Posterior cingulate gyrus (tissue), 11 donors: Measurements from ENCODE around the gene TDRD6.
"Not testable (repeated sequence)": the region's sequence is repeated elsewhere in the genome, so short reads cannot be mapped to it uniquely, and the experiment has no call there.

Experiments used
- DNase-seq, 10 donors: peaks; one replicate each; pipeline versions ENCODE4 v3.0.0 to v3.0.0-alpha.2; 2020 to 2021; ENCODE audit warnings: mixed read lengths in 3 of 10
- intact Hi-C: fragments of 100-400 bp; cut with DNase I; formaldehyde crosslinking; loops from one replicate; pipeline ENCODE4 v1.15.1; 2023

Gene TDRD6

DNA sequence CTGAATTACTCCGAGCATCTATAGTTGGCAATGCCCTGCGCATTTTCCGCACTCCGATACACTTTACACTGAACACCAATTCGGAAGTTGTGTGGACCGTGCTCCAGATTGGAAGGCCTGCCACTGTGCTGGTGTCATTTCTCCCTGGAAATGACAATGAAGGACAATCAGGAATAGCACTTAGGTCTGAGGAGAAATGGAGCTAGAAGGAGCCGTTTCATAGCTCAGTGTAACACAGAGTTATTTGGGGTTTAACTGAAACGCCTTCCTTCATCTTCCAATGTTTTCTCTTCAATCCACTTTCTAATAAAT, 48.0 kb downstream of the TDRD6 start:
- DNase-seq, result peak in 1 of 10 donors; percentile 9

DNA sequence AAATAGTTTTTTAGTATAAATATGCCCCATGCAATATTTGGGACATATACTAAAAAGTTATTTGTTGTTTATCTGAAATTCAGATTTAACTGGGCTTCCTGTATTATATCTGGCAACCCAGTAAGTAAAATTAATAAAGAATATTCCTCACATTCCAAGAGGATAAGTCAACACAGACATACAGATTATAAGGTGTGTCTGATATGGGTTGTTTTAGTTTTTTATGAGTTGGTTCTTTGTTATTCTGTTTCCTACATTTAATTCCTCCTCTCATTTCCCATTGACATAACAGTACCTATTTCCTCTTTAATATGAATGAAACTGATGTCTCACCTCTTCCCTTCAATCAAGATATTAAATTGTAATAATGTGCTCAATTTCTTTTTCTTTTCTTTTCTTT, 49.2 kb downstream of the TDRD6 start:
- intact Hi-C loops, result no loop called here
- no peak for DNase-seq

More for the DNA sequence above, 48.0 kb downstream of the TDRD6 start:
- intact Hi-C loops, result no loop called here

DNA sequence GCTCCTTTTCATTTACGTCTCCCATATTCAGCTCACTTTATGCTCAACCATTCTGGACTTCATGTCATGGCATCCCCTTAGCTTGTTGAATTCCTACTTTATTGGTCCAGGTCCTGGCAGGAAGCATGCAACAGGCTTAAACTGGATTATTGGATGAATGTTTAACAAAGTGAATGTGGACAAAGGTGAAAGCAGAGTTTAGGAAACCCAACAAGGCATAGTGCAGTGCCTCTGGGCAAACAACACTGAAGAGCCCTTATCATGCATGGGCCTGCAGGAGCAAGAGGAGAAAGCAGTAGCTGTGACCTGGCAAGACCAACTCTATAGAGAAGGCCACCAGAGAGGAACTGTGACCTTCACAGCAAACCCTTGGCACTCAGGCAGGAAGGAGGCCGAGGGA, 53.8 kb downstream of the TDRD6 start:
- intact Hi-C loops, result no loop called here
- no peak for DNase-seq

DNA sequence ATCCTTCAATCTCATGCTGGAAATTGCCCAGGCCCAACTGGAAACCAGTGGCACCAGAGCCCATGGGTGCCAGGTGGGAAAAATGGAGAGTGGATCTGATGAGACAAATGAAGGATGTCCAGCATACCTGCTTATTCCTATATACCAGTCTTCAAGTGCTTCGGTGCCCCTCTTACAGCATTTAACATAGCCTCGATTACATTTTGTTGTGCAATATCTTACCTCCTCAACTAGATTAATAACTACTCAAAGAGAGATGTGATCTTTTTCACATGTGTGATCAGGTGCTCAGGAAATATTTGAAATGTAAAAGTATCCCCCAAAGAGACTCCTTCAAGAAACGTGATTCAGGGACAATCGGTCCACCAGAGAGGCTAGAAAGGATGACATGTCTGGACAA, 54.2 kb downstream of the TDRD6 start:
- intact Hi-C loops, result no loop called here
- no peak for DNase-seq

DNA sequence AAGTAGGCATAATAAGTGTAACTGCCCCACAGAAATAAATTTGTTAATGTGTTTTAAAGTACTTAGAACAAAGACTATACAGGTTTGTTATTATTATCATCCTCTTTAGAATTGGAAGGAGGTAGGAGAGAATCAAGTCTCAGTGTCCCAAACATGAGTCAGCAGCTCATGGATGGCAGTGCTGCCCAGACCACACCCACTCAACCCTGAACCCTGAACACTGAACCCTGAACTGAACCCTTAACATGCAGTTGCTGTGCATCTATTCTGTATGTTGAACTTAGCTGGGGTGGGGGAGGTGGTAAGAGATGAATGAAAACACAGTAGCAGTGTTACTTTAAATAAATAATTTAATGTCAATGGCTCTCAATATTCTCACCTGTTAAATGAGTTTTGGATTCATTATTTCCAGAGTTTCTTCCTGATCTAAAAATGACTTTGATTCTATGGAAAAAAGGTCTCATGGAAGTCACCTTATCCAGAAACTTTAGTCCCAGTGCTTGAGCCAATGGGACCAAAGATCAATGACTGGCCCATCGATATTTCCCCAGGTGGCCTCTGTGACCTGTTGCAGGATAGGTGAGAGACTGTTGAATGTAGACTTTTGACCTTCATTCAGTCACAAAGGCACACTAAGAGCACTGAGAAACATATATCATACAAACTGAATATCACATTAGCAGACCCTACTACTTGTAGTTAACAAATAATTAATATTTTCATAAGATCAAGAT, 55.9 kb downstream of the TDRD6 start:
- intact Hi-C loops, result no loop called here
- no peak for DNase-seq

DNA sequence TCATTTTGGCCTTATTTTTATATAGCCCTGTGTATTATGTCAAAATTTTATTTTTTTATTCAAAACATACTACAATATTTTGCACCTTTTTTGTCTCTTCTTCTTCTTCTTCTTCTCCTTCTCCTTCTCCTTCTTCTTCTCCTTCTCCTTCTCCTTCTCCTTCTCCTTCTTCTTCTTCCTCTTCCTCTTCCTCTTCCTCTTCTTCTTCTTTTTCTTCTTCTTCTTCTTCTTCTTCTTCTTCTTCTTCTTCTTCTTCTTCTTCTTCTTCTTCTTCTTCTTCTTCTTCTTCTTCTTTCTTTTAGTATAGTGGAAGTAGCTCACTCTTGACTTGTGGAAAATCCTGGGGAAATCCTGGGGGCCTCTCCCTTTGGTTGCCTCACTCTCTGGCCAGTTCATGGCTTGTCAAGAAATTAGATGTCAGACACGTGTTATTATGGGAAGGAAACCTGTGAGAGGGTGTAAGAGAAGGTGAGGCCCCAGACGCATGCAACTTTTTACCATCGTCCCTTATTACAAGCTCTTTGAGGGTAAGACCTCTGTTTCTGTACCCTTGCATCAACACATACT, 56.6 kb downstream of the TDRD6 start:
- DNase-seq, result not testable (repeated sequence)

DNA sequence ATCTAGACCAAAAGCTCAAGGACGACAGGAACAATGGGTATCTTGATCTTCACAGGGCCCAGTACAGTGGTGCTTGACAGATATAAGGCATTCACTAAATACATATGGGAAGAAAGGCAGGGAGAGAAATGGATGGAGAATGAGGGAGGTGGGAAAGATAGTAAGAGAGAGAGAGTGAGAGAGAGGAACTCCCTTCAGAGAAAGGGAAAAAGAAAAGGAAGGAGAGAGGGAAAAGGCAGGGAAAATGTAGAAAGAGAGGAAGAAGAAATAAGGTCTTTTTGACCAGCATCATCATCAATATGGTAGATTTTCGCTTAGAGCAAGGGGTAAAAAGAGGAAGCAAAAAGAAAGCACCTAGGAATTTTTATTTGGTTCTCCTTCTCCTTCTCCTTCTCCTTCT, 58.3 kb downstream of the TDRD6 start:
- intact Hi-C loops, result no loop called here
- DNase-seq, result no peak

More for the DNA sequence above, 56.6 kb downstream of the TDRD6 start:
- intact Hi-C loops, result not testable (repeated sequence)

DNA sequence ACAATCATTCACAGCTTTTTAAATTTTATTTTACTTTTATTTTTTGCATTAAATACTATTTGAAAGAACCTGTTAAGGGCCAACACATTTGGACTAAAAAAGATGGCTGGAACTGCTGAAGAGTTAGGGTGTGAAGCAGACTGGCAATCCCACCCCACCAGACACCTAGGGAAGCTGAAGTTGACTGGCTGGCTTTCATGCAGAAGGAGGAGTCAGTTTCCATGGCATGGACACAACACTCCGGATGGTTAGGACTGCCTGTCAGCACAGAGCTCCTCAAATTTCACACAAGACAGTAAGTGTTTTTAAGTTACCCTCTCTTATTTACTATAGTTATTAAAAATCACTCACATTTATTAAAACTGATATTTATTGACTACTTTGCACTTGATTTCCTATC, 59.0 kb downstream of the TDRD6 start, which contains the start of gene ANKRD66:
Gene ANKRD66, plus strand, starts transcription at position 238 of the 400 bp plus-strand sequence. CDS start 5,016 bp downstream, outside the sequence.
- no peak for DNase-seq
- intact Hi-C loops, result no loop called here

DNA sequence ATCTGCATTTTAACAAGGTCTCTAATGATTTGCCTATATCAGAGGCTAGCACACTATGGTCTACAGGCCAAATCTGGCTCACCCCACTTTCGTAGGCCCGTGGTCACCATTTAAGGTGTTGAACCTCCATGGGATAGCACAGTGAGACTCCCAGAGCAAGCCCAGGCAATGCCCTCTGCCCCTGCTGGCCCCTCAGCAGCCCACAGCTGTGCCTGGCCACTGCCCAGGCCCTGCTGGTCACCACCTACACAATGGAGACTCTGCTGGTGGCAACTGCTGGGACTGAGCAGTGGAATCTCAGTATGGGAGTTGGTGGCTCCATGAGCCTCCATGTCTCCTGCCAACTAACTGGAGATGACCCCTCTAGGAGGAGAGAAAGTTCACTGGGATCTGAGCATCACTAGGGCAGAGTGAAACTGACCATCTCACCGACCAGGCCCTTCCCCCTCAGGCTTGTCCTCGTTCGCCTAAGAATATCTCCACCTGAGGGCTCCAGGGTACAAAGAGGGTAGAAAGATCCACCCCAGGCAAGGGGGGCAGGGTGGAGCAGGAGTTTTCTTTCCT, 61.3 kb downstream of the TDRD6 start:
- intact Hi-C loops, result no loop called here
- peak in 1 of 10 donors; percentile 62 for DNase-seq

DNA sequence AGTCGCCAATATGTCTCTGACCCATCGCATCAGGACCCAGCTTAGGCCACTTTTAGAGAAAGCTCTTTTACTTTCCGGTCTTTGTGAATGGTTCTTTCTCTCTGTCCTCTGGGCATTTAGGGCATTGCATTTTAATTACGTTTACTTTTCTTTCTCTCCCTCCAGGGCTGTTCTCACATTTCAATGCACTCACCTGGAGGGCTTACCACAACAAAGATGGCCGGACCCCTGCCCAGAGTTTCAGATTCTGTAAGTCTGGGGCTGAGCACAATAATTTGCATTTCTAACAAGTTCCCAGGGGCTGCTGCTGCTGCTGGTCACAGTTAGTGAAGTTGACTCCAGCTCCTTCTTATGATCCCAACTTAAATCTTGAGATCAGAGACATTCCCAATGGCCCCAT, 62.0 kb downstream of the TDRD6 start:
- DNase-seq, result no peak
- intact Hi-C loops, result no loop called here

DNA sequence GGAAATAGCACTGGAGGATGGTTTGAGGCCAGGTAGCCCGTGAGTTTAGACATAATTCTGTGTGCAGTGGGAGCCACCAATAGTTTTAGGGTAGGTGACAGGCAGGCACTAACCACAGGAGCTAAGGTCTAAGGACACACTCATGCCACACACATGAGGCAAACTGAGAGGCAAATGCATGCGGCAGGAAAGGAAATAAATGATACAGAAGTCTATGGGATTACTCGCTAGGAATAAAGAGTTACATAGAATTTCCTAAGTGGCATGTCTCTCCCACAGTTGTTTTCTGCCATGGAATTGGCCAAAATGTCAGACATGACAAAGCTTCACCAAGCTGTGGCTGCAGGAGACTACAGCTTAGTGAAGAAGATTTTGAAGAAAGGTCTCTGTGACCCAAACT, 64.0 kb downstream of the TDRD6 start:
- intact Hi-C loops, result no loop called here
- no peak for DNase-seq
